HEK293 (cell line): Measurements from ENCODE around the gene PI3.

Source experiments
- CTCF ChIA-PET: fragments of 350-600 bp; formaldehyde crosslinking; extraction: SDS; loops from one replicate; lab custom pipeline; 2021; ENCODE audit warnings: antibody characterized with exemption; lab: Yijun Ruan, JAX
- POLR2A ChIA-PET: fragments of 300-600 bp; formaldehyde crosslinking; extraction: SDS; loops from one replicate; lab custom pipeline; 2020; ENCODE audit warnings: antibody characterized with exemption, inconsistent platforms; lab: Yijun Ruan, JAX
- H3K27ac ChIP-seq: fragments of 200-500 bp; sonication (Bioruptor generic); 2 replicates; pipeline ENCODE4 v1.5.1; 2014; ENCODE audit warnings: low read depth, low read length, control low read depth, inconsistent platforms; ENCODE audit errors: extremely low read depth
- H3K36me3 ChIP-seq, 2 experiments: fragments of 200-500 bp in 1 of 2; sonication (Bioruptor generic) in 1 of 2; 1 replicate in 1 of 2; 2 replicates in 1 of 2; pipeline ENCODE4 v1.5.1; 2014 to 2017; ENCODE audit warnings: inconsistent platforms in 2 of 2, low read length in 2 of 2; ENCODE audit not compliant: control insufficient read depth in 2 of 2, insufficient read depth in 1 of 2
- H3K4me1 ChIP-seq: fragments of 200-500 bp; sonication (Bioruptor generic); 2 replicates; pipeline ENCODE4 v1.5.1; 2014; ENCODE audit warnings: mild to moderate bottlenecking, low read length, inconsistent platforms; ENCODE audit not compliant: control insufficient read depth, insufficient read depth
- H3K4me3 ChIP-seq: 2 replicates; pipeline ENCODE4 v1.5.1; 2011; ENCODE audit warnings: low read depth, mild to moderate bottlenecking, control low read depth, low read length, moderate library complexity
- H3K9me3 ChIP-seq: fragments of 200-500 bp; sonication (Bioruptor generic); 2 replicates; pipeline ENCODE4 v1.5.1; 2014; ENCODE audit warnings: low read depth, low read length, inconsistent platforms; ENCODE audit not compliant: control insufficient read depth, insufficient read depth
- GLI2 ChIP-seq: fragments of 450-650 bp; formaldehyde crosslinking; IDR thresholded peaks from 2 replicates; pipeline ENCODE4; 2017; ENCODE audit warnings: missing biosample characterization, missing genetic modification characterization, low read depth, borderline replicate concordance
- KLF16 ChIP-seq: fragments of 450-650 bp; formaldehyde crosslinking; IDR thresholded peaks from 2 replicates; pipeline ENCODE4 v1.5.1; 2017; ENCODE audit warnings: missing biosample characterization, missing genetic modification characterization
- SETDB1 ChIP-seq: IDR thresholded peaks from one replicate; pipeline ENCODE4 v1.6.1; 2017; ENCODE audit warnings: mild to moderate bottlenecking, low read length, moderate library complexity, mixed read lengths; ENCODE audit not compliant: insufficient read length
- ZBTB17 ChIP-seq: fragments of 450-650 bp; formaldehyde crosslinking; IDR thresholded peaks from 2 replicates; pipeline ENCODE4 v1.5.1; 2016; ENCODE audit warnings: missing biosample characterization, missing genetic modification characterization
- ZBTB48 ChIP-seq: fragments of 450-650 bp; formaldehyde crosslinking; IDR thresholded peaks from 2 replicates; pipeline ENCODE4 v1.5.1; 2016; ENCODE audit warnings: missing biosample characterization, missing genetic modification characterization
- ZFHX2 ChIP-seq: fragments of 450-650 bp; formaldehyde crosslinking; conservative IDR thresholded peaks from 2 replicates; pipeline ENCODE4 v1.5.1; 2016; ENCODE audit warnings: missing biosample characterization, missing genetic modification characterization
- ZFP3 ChIP-seq: fragments of 450-650 bp; formaldehyde crosslinking; IDR thresholded peaks from 2 replicates; pipeline ENCODE4 v1.5.1; 2016; ENCODE audit warnings: low read depth, missing biosample characterization, missing genetic modification characterization
- ZNF19 ChIP-seq: fragments of 450-650 bp; formaldehyde crosslinking; IDR thresholded peaks from 2 replicates; pipeline ENCODE4; 2016; ENCODE audit warnings: missing biosample characterization, missing genetic modification characterization, low read depth
- ZNF335 ChIP-seq: fragments of 450-650 bp; formaldehyde crosslinking; conservative IDR thresholded peaks from 2 replicates; pipeline ENCODE4 v1.5.1; 2016; ENCODE audit warnings: missing biosample characterization, missing genetic modification characterization
- ZNF391 ChIP-seq: fragments of 450-650 bp; formaldehyde crosslinking; IDR thresholded peaks from 2 replicates; pipeline ENCODE4 v1.5.1; 2016; ENCODE audit warnings: low read depth, missing biosample characterization, missing genetic modification characterization, borderline replicate concordance
- ZNF404 ChIP-seq: fragments of 450-650 bp; formaldehyde crosslinking; IDR thresholded peaks from 2 replicates; pipeline ENCODE4 v1.5.1; 2017; ENCODE audit warnings: missing biosample characterization, missing genetic modification characterization
- ZNF423 ChIP-seq: fragments of 450-650 bp; formaldehyde crosslinking; IDR thresholded peaks from 2 replicates; pipeline ENCODE4 v1.5.1; 2016; ENCODE audit warnings: missing biosample characterization, missing genetic modification characterization
- ZNF692 ChIP-seq: fragments of 450-650 bp; formaldehyde crosslinking; IDR thresholded peaks from 2 replicates; pipeline ENCODE4 v1.5.1; 2016; ENCODE audit warnings: missing biosample characterization, missing genetic modification characterization
- ZNF707 ChIP-seq: fragments of 450-650 bp; formaldehyde crosslinking; IDR thresholded peaks from 2 replicates; pipeline ENCODE4 v1.5.1; 2016; ENCODE audit warnings: missing biosample characterization, missing genetic modification characterization
- TF ChIP-seq, protein P1 (sequence below): fragments of 450-650 bp; formaldehyde crosslinking; IDR thresholded peaks from 2 replicates; pipeline ENCODE4 v1.5.1; 2017; ENCODE audit warnings: missing biosample characterization, missing genetic modification characterization
- TF ChIP-seq, protein P2 (sequence below): fragments of 450-650 bp; formaldehyde crosslinking; IDR thresholded peaks from 2 replicates; pipeline ENCODE4 v1.5.1; 2016; ENCODE audit warnings: missing biosample characterization, missing genetic modification characterization
- TF ChIP-seq, protein P3 (sequence below): fragments of 450-650 bp; IDR thresholded peaks from 2 replicates; pipeline ENCODE4 v1.5.1; 2018; ENCODE audit warnings: missing biosample characterization, mild to moderate bottlenecking, missing genetic modification characterization
- TF ChIP-seq, protein P4 (sequence below): fragments of 450-650 bp; formaldehyde crosslinking; IDR thresholded peaks from 2 replicates; pipeline ENCODE4 v1.5.1; 2017; ENCODE audit warnings: missing biosample characterization, missing genetic modification characterization
- TF ChIP-seq, protein P5 (sequence below): fragments of 450-650 bp; formaldehyde crosslinking; IDR thresholded peaks from 2 replicates; pipeline ENCODE4 v1.5.1; 2016; ENCODE audit warnings: missing biosample characterization, missing genetic modification characterization

Gene PI3

DNA sequence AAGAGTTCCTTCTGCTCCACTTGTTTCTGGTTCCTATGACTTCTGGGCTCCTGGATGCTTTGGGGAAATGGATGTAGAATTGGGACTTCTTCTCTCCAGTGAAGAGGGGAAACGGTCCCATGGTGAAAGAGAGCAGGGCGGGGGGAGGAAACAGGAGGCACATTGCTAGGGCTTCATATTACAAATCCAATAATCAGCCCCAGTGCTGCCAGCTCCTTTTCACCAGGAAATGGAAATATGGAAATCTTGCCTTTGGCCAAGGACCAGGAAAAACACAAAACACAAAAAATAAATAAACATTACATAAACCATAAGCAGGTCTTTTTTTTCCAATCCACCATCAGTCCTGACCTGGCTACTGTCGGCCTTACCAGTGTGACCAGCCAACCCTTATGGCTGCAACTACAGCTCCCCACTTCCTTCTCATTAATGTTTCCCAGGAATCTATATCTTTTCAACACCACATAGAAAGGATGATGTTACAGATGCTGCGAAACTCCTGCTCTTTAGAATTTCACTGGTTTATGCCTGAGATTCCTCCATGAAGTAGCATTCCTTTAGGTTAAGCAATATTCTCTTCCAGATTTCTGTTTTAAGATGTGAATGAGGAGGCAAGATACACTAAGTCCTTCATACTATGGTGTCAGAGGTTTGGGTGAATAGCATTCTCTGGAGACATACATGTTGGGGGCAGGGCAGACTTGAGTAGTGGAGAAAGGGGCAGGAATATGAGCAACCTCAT is 2.0 kb downstream of the PI3 start (continued):
- TF ChIP-seq ZNF692 = no peak
- TF ChIP-seq, all 188 proteins: peak for 0

GRCh38 chr20:45179166-45179565 is 4.5 kb downstream of the PI3 start:
- ChIA-PET CTCF (interaction anchor here (0.8 to 1.2 kb wide), 2 partner anchors 39 to 40 kb away, joined by 3 to 4 read pairs; no protein-coding TSS in a partner anchor), POLR2A (no interaction called here)
- H3K27ac ChIP-seq = no peak overlapping the region
- H3K9me3 ChIP-seq = no peaks in the 10 kb centered on the region
- no peak overlapping the region for H3K4me3 ChIP-seq
- TF ChIP-seq SETDB1 (no peak), ZNF19 (tag by site-specific recombination) (no peak), GLI2 (tag by site-specific recombination) (no peak)
- H3K36me3 ChIP-seq = no peaks in the 10 kb centered on the region
- no peaks in the 10 kb centered on the region for H3K4me1 ChIP-seq

DNA sequence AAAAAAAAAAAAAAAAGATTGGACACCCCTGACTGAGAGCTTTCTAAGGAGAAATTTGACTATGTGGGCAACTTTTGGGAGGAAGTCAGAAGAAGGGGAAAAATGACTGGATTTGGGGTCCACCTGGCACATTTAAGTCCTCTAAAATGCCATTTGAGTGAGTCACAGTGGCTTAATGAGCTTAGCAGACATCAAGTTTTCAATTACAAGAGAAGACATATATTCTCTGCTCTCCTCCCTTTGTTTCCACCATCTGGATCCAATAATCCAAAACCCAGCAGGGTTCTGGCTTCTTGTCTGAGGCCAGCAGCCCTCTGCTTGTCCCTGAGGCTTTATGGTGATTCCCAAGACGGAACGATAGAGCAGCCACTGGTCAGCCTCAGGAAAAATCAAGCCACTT is 6.9 kb downstream of the PI3 start:
- Histone ChIP-seq H3K27ac (no peak overlapping the region), H3K9me3 (no peaks in the 10 kb centered on the region), H3K4me1 (no peaks in the 10 kb centered on the region), H3K4me3 (no peak overlapping the region)
- ChIA-PET POLR2A (interaction anchor here (0.5 kb wide), 1 partner anchor 272 kb away, joined by 3 read pairs; no protein-coding TSS in a partner anchor), CTCF (interaction anchor here (1.0 kb wide), 2 partner anchors 9 to 86 kb away, joined by 3 read pairs; no protein-coding TSS in a partner anchor)
- no peak for TF ChIP-seq ZBTB17 (tag by site-specific recombination)
- TF ChIP-seq, protein P1, sequence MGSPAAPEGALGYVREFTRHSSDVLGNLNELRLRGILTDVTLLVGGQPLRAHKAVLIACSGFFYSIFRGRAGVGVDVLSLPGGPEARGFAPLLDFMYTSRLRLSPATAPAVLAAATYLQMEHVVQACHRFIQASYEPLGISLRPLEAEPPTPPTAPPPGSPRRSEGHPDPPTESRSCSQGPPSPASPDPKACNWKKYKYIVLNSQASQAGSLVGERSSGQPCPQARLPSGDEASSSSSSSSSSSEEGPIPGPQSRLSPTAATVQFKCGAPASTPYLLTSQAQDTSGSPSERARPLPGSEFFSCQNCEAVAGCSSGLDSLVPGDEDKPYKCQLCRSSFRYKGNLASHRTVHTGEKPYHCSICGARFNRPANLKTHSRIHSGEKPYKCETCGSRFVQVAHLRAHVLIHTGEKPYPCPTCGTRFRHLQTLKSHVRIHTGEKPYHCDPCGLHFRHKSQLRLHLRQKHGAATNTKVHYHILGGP (tag by site-specific recombination) = no peak
- TF ChIP-seq ZNF404 (tag by site-specific recombination) = no peak
- TF ChIP-seq, protein P2, sequence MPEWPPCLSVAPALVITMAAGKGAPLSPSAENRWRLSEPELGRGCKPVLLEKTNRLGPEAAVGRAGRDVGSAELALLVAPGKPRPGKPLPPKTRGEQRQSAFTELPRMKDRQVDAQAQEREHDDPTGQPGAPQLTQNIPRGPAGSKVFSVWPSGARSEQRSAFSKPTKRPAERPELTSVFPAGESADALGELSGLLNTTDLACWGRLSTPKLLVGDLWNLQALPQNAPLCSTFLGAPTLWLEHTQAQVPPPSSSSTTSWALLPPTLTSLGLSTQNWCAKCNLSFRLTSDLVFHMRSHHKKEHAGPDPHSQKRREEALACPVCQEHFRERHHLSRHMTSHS (tag by site-specific recombination) = no peak
- no peak for TF ChIP-seq ZNF423 (tag by site-specific recombination)
- TF ChIP-seq ZNF335 (tag by site-specific recombination) = peak; percentile 72
- TF ChIP-seq ZFHX2 (tag by site-specific recombination) = no peak
- no peak for TF ChIP-seq ZBTB48 (tag by site-specific recombination)
- TF ChIP-seq, protein P3, sequence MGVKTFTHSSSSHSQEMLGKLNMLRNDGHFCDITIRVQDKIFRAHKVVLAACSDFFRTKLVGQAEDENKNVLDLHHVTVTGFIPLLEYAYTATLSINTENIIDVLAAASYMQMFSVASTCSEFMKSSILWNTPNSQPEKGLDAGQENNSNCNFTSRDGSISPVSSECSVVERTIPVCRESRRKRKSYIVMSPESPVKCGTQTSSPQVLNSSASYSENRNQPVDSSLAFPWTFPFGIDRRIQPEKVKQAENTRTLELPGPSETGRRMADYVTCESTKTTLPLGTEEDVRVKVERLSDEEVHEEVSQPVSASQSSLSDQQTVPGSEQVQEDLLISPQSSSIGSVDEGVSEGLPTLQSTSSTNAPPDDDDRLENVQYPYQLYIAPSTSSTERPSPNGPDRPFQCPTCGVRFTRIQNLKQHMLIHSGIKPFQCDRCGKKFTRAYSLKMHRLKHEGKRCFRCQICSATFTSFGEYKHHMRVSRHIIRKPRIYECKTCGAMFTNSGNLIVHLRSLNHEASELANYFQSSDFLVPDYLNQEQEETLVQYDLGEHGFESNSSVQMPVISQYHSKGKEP (tag by site-specific recombination) = no peak
- TF ChIP-seq, all 188 proteins: peak for 1
- no peaks in the 10 kb centered on the region for H3K36me3 ChIP-seq

GRCh38 chr20:45183084-45183483 is 8.4 kb downstream of the PI3 start:
- Histone ChIP-seq H3K4me1 (no peaks in the 10 kb centered on the region), H3K4me3 (no peak overlapping the region), H3K9me3 (no peaks in the 10 kb centered on the region), H3K27ac (no peak overlapping the region), H3K36me3 (no peaks in the 10 kb centered on the region)
- CTCF ChIA-PET = interaction anchor here (1.2 kb wide), 1 partner anchor 44 kb away, joined by 4 read pairs; no protein-coding TSS in a partner anchor
- POLR2A ChIA-PET = no interaction called here
- TF ChIP-seq ZNF707 (no peak), ZNF391 (no peak), ZFP3 (no peak), KLF16 (tag by site-specific recombination) (no peak)
- TF ChIP-seq, protein P4, sequence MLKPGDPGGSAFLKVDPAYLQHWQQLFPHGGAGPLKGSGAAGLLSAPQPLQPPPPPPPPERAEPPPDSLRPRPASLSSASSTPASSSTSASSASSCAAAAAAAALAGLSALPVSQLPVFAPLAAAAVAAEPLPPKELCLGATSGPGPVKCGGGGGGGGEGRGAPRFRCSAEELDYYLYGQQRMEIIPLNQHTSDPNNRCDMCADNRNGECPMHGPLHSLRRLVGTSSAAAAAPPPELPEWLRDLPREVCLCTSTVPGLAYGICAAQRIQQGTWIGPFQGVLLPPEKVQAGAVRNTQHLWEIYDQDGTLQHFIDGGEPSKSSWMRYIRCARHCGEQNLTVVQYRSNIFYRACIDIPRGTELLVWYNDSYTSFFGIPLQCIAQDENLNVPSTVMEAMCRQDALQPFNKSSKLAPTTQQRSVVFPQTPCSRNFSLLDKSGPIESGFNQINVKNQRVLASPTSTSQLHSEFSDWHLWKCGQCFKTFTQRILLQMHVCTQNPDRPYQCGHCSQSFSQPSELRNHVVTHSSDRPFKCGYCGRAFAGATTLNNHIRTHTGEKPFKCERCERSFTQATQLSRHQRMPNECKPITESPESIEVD (tag by site-specific recombination) = no peak
- TF ChIP-seq, protein P5, sequence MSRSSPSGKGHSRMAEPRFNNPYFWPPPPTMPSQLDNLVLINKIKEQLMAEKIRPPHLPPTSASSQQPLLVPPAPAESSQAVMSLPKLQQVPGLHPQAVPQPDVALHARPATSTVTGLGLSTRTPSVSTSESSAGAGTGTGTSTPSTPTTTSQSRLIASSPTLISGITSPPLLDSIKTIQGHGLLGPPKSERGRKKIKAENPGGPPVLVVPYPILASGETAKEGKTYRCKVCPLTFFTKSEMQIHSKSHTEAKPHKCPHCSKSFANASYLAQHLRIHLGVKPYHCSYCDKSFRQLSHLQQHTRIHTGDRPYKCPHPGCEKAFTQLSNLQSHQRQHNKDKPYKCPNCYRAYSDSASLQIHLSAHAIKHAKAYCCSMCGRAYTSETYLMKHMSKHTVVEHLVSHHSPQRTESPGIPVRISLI (tag by site-specific recombination) = no peak
